ENCODE data around the gene NSUN6. TPM values are rescaled to one million over a fixed set of nuclear protein-coding genes. Genes with fewer than 3 reads are reported as not detected.
"Not testable (repeated sequence)": the region's sequence is repeated elsewhere in the genome, so short reads cannot be mapped to it uniquely, and the experiment has no call there.

Gene NSUN6
- polyA plus RNA-seq, 1 donor = 45.5 TPM

DNA sequence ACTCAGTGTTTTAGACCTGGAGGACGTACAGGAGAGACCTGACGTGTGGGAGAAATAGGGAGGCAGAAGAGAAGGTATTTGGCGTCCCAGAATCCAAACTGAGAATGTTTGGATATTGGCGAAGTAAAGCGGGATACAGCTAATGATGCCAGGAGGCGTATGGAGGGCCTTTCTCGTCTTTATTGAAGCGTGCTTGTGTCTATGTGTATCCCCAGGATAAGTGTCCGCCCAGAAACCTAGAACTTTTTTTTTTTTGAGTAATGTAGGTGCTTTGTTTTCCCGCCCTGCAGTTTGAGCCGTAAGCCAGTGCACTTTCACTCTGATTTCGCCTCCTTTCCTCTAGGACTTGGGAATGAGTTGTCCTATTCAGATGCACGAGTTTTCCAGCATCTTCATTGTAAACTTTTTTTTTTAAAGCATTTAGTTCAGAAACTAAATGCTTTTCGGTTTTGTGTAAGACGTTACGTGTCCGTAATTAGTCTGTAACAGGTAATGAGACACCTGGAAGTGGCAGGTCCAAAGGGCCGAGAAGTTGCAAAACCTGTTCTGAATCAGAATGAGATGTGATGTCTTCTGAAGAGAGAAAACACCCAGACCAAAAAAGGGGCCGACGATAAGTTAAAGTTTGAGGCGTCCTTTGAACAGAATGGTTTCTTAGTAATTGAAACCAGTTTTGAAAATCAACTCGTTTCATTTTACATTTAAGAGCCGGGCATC is 8.6 kb upstream of the NSUN6 start:
- DNase-seq = no peak

DNA sequence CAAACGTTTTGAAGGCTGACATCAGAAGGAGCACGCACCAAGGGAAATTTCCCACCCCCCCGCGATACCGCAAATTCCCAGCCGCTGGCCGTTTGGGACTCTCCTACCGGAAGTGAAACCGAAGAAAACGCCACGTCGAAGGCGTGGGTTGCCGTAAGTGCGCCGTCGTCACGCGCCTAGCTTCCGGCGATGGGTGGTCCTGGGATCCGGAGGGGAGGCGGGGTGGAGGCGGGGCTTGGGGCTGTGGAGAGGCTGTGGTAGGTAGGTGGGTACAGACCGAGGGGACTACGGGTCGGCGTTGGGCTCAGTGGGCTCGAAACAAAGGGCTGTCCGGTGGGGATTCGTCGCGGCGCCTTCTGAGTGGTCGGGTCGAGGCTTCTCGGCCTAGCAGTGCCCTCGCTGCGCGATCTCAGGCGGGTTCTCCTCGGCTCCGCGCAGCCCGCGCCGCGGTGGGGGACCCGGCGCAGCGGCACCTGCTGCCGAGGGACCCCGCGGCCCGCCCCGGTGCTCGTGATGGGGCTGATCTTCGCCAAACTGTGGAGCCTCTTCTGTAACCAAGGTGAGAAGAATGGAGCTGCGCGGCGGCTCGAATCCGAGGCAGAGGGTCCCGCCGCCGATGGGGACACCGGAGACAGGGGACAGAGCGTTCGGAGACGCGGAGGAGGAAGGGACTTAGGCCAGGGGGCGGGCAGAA is 7.9 kb upstream of the NSUN6 start, which contains the start of gene ARL5B:
ARL5B (plus strand) TSS at position 307 of the 694 bp plus-strand sequence; CDS start at position 514, 207 bp downstream.
- DNase-seq = peak; percentile 96

GRCh38 chr10:18658271-18659124 is 7.1 kb upstream of the NSUN6 start:
- DNase-seq = no peak

DNA sequence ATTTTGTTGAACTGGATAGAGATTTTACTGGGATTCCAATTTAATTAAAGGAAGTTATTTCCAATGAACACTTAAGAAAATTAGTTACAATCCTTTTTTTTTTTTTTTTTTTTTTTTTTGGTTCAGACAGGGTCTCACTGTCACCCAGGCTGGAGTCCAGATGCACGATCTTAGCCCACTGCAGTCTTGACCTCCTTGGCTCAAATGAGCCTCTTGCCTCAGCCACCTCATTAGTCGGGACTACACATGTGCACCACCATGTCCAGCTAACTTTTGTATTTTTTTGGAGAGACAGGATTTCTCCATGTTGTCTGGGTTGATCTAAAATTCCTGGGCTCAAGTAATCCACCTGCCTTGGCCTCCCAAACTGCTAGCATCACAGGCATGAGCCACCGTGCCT is 5.3 kb upstream of the NSUN6 start:
- no peak for DNase-seq

DNA sequence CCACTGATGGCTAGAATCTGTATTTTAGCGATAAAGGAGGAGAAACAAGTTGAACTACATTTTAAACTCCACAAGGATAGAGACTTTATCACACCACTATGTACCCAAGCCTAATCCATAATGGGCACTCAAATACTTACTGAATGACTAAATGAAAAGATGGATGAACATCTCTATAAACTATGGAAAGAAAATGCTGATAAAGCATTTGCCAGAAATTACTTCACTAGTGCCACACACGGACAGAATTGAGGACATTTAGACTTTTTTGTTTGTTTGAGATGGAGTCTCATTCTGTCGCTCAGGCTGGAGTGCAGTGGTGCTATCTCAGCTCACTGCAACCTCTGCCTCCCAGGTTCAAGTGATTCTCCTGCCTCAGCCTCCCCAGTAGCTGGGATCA is 1.7 kb upstream of the NSUN6 start:
- DNase-seq = no peak

- no peak for DNase-seq
Observed at GRCh38 chr10:18650404-18650997, 886 bp downstream of the NSUN6 start.

- no peak for DNase-seq
Observed at GRCh38 chr10:18649364-18649959, 1.9 kb downstream of the NSUN6 start.

DNA sequence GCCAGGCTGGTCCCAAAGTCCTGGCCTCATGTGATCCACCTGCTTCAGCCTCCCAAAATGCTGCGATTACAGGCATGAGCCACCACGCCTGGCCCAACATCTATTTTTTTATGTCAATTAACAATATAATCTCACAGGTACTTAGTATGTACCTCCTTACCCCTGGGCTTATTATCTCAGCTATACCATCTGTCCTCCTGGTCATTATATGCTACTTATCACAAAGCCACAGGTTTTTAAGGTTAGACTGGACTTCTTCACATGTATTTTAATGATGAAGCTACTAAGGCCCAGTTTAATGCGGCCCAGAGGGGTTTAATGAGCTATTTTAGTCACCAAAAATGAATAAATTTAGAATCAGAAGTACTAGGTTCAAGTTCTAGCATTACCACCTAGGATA is 3.4 kb downstream of the NSUN6 start:
- DNase-seq = no peak

DNA sequence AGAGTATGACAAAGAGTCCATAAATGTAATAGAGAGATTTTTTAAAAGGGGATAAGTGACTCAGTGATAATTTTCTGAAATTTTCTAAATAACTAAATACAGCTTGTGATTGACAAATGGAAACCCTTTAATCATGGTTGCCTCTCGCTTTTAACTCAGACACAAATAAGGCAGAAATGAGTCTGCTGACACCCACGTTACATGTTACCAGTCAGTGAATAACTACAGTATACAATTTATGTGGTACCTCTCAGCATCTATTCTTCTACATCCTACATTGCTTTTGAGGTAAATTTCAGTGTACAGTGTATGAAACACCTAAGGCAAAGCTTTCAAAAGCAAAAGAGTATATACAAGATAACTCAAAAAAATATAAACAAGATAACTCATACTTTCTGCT is 4.2 kb downstream of the NSUN6 start:
- no peak for DNase-seq

DNA sequence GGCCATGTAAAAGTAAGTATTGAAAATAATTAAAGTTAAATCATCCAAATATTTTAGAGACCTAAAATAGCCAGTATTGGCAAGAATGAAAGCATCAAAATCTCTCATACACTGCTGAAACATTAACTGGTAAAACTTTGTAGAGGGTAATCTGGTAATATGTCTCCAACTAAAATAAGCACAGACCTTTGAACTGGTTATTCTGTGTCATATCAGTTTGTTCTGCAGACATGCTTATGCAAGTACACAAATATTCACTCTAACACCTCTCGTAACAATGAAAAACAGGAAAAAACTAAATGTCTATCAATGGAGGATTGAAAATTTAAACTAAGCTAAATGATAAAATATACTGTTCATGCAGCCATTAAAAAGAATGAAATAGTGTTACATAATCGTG is 11.7 kb downstream of the NSUN6 start:
- DNase-seq = not testable (repeated sequence)

DNA sequence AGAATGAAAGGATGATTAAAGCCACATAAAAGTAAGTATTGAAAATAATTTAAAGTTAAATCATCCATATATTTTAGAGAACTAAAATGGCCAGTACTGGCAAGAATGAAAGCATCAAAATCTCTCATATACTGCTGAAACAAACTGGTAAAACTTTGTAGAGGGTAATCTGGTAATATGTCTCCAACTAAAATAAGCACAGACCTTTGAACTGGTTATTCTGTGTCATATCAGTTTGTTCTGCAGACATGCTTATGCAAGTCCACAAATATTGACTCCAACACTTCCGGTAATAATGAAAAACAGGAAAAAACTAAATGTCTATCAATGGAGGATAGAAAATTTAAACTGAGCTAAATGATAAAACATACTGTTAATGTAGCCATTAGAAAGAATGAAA is 14.0 kb downstream of the NSUN6 start:
- not testable (repeated sequence) for DNase-seq

- DNase-seq = no peak
Observed at GRCh38 chr10:18635995-18636394, 15.4 kb downstream of the NSUN6 start.

DNA sequence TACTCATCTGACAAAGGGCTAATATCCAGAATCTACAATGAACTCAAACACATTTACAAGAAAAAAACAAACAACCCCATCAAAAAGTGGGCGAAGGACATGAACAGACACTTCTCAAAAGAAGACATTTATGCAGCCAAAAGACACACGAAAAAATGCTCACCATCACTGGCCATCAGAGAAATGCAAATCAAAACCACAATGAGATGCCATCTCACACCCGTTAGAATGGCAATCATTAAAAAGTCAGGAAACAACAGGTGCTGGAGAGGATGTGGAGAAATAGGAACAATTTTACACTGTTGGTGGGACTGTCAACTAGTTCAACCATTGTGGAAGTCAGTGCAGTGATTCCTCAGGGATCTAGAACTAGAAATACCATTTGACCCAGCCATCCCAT is 18.9 kb downstream of the NSUN6 start:
- DNase-seq = not testable (repeated sequence)

- not testable (repeated sequence) for DNase-seq
Observed at GRCh38 chr10:18627452-18628018, 23.9 kb downstream of the NSUN6 start.

GRCh38 chr10:18625886-18626285 is 25.5 kb downstream of the NSUN6 start:
- no peak for DNase-seq

GRCh38 chr10:18623671-18624070 is 27.7 kb downstream of the NSUN6 start:
- DNase-seq = not testable (repeated sequence)

DNA sequence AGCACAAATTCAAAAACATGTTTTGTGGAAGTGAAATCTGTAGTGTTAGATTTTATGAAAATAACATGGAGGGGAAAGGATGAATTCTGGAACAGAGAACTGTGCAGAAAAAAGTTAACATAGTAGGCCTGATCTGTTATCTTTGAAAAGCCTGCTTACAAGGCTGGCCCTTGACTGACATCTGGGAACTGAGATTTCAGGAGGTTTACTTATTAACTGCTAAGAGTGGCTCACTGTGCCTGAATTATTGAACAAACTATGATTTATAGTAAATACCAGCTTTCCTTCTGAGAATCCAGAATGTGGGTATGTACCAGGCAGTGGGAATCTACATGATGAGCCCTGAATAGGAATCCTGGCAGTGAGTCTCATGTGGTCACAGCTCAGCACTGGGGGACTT is 30.5 kb downstream of the NSUN6 start:
- no peak for DNase-seq

DNA sequence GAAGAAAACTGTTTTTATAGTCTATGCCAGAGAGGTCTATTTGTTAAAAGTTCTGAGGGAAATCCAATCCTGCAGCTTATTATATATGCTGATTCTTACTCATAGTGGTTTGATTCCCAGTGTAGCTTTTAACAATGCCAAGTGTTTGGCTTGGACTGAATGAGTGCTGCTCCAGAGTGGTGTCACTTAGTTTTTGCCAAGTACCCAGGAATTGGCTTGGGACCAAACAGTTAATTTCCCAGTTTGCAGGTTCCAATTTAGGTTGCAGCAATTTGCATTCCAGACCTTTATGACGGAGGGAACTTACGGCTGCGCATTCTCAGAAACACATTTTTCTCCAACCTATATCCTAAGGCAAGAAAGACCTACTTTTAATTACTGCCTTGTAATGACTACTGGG is 32.4 kb downstream of the NSUN6 start:
- no peak for DNase-seq

- DNase-seq = no peak
Observed at GRCh38 chr10:18616337-18616736, 35.0 kb downstream of the NSUN6 start.

DNA sequence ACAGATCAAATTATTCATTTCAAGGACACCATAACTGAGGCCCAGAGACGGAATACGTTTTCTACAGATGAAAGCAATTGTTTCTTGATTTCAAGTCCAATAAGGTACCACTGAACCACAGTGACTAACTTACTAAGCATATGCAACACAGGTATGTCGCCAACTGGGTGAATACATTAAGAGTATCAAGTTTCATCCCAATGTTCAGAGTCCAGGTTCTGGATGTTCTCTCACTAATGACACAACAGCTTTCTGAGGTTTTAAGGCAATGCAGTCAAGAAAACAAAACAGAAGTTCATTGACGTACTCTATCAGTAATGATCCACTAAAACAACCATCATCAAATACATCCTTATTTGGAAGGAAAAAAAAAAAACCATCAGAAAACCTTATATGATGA is 35.8 kb downstream of the NSUN6 start:
- DNase-seq = no peak

- DNase-seq = no peak
Observed at GRCh38 chr10:18611168-18611567, 40.2 kb downstream of the NSUN6 start.

GRCh38 chr10:18610517-18610916 is 40.9 kb downstream of the NSUN6 start:
- no peak for DNase-seq
